Measurements from ENCODE around the gene SUMO2. TPM values are rescaled to one million over a fixed set of nuclear protein-coding genes. Genes with fewer than 3 reads are reported as not detected.

The SUMO2 gene
- total and polyA plus RNA-seq, 10 of the 15 experiments (the other 5 are each of a cell fraction or from before 2014, with no cell fraction given) = 163 to 803 (median 555) TPM

- TF ChIP-seq USF2 (IDR thresholded peaks at IDR 0.05; ENCODE audit: borderline replicate concordance, low read depth, low read length) (no peak), SREBF2 (IDR thresholded peaks at IDR 0.05; ENCODE audit: low read length) (no peak), ZNF24 (IDR thresholded peaks at IDR 0.05) (no peak), IKZF2 (IDR thresholded peaks at IDR 0.05) (peak; percentile 45 to 52; a peak in 3 of 4 replicates), RBBP5 (conservative IDR thresholded peaks at IDR 0.05) (no peak), CBFB (IDR thresholded peaks at IDR 0.05; ENCODE audit: low read depth) (peak; percentile 93), ZNF622 (IDR thresholded peaks at IDR 0.05) (no peak), MXI1 (IDR thresholded peaks at IDR 0.05; ENCODE audit: low read depth, low read length) (no peak; the same call in 1 of the 2 replicates), WRNIP1 (IDR thresholded peaks at IDR 0.05; ENCODE audit: borderline replicate concordance, low read depth, low read length) (no peak), NR2C2 (IDR thresholded peaks at IDR 0.05; ENCODE audit: borderline replicate concordance, control insufficient read depth, insufficient read length, low read depth) (no peak), NKRF (conservative IDR thresholded peaks at IDR 0.05) (no peak; the same call in 1 of the 2 replicates), PAX8 (IDR thresholded peaks at IDR 0.05) (no peak), TCF3 (IDR thresholded peaks at IDR 0.05; ENCODE audit: borderline replicate concordance, insufficient read depth, low read depth, low read length) (no peak), CHD4 (IDR thresholded peaks at IDR 0.05) (no peak), RELA (IDR thresholded peaks at IDR 0.05; ENCODE audit: borderline replicate concordance, partially characterized antibody) (peak; percentile 73), CEBPZ (IDR thresholded peaks at IDR 0.05; ENCODE audit: low read depth, low read length) (no peak), SREBF1 (IDR thresholded peaks at IDR 0.05; ENCODE audit: low read length) (no peak)
- TF ChIP-seq, protein P1, sequence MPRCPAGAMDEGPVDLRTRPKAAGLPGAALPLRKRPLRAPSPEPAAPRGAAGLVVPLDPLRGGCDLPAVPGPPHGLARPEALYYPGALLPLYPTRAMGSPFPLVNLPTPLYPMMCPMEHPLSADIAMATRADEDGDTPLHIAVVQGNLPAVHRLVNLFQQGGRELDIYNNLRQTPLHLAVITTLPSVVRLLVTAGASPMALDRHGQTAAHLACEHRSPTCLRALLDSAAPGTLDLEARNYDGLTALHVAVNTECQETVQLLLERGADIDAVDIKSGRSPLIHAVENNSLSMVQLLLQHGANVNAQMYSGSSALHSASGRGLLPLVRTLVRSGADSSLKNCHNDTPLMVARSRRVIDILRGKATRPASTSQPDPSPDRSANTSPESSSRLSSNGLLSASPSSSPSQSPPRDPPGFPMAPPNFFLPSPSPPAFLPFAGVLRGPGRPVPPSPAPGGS (IDR thresholded peaks at IDR 0.05; ENCODE audit: borderline replicate concordance, insufficient read depth, low read depth, low read length, poor library complexity, severe bottlenecking) = no peak
- TF ChIP-seq, protein P2, sequence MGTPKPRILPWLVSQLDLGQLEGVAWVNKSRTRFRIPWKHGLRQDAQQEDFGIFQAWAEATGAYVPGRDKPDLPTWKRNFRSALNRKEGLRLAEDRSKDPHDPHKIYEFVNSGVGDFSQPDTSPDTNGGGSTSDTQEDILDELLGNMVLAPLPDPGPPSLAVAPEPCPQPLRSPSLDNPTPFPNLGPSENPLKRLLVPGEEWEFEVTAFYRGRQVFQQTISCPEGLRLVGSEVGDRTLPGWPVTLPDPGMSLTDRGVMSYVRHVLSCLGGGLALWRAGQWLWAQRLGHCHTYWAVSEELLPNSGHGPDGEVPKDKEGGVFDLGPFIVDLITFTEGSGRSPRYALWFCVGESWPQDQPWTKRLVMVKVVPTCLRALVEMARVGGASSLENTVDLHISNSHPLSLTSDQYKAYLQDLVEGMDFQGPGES (IDR thresholded peaks at IDR 0.05) = no peak
- TF ChIP-seq, protein P3, sequence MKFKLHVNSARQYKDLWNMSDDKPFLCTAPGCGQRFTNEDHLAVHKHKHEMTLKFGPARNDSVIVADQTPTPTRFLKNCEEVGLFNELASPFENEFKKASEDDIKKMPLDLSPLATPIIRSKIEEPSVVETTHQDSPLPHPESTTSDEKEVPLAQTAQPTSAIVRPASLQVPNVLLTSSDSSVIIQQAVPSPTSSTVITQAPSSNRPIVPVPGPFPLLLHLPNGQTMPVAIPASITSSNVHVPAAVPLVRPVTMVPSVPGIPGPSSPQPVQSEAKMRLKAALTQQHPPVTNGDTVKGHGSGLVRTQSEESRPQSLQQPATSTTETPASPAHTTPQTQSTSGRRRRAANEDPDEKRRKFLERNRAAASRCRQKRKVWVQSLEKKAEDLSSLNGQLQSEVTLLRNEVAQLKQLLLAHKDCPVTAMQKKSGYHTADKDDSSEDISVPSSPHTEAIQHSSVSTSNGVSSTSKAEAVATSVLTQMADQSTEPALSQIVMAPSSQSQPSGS (IDR thresholded peaks at IDR 0.05; ENCODE audit: low read length) = no peak
These were observed 22.5 kb upstream of the SUMO2 start, which contains the start of gene NUP85 (continued) for GRCh38 chr17:75205037-75205792.
